Activated CD8-positive, alpha-beta memory T cell treated with anti-CD3 and anti-CD28 coated beads for 1 hour (primary cell): ENCODE results near the gene UBAC2.

Experiments
- DNase-seq, 2 donors: peaks; one replicate each; pipeline ENCODE4 v3.0.0-alpha.2; 2020; ENCODE audit warnings: low read depth in 1 of 2; ENCODE audit errors: extremely low read depth in 1 of 2

UBAC2 gene

DNA sequence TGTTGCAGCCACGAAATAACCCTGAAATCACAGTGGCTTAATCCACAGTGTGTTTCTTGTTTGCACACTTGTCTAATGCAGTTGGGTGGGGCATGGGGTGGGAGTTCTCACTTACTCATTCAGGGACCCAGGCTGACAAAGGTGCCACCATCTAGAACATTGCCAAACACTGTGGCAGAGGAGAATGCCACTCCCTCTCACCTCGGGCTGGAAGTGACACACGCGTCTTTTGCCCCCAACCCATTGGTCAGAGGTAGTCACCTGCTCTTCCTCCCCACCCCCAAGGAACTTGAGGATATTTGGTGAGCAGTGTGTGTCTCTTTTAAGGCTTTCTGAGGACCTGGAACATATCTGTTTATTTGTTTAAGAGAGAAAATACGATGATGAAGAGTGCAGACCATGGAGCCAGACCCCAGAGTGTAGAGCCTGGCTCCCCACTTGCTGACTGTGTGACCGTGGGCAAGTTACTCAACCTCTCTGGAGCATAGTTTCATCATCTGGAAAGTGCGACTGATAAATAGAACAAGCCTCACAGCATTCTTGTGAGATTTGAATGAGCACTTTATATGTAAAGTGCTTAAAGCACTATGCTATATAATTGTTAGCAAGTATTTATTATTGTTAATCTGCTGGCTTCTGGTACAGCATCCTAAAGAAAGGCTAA, 89.2 kb downstream of the UBAC2 start:
- DNase-seq: no peak

DNA sequence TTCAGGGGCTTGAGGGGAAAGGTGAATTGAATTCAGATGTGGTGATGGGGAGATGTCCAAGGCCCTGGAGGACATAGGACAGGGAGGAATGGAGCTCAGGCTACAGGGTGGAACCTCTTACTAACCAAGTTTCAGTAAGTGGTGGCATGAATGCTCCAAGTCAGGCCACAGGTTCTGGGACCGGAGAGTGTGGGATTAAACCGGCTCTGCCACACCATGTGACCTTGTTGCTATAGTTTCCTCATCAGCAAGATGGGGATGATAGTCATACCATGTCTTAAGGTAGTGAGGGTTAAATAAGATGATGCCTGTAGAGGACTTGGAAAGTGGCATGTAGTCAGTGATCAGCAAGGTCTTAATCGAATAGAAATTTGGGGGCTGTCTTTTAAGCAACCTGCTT, 90.2 kb downstream of the UBAC2 start:
- no peak for DNase-seq

DNA sequence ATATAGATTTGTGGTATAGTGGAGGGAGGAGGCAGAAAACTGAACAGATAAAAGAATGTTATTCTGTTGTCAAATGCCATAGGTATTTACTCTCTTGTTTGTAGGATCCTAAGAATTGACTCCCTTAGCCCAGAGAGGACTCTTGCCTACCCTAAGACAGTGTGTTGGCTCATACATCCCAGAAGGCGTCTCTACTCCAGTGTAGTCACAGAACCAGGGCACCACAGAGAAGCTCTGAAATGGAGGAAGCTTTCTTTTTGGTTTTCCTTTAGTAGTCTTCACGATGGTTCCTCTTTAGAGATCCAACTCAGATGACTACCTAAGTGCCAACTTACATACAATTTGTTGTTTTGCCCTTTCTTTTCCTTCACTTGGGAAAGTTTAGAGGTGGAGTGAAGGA, 92.5 kb downstream of the UBAC2 start:
- DNase-seq: no peak

DNA sequence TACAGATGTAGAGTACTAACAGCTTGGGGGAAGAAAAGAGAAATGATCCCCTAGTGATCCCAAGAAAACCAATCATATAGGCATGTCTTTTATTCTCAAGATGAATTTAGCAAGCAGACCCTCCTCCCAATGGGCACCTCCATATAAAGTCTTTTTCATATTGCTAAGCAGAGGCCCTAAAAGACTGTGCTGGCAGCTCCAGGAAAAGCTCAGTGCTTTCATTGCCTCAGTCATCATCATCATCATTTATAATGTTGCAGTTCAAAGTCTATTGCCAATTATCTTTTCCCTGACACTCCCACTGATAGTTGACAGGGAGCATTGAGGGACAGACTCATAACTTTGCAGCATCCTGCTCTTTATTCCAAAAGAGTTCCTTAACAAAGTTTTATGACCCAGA, 93.5 kb downstream of the UBAC2 start:
- no peak for DNase-seq

DNA sequence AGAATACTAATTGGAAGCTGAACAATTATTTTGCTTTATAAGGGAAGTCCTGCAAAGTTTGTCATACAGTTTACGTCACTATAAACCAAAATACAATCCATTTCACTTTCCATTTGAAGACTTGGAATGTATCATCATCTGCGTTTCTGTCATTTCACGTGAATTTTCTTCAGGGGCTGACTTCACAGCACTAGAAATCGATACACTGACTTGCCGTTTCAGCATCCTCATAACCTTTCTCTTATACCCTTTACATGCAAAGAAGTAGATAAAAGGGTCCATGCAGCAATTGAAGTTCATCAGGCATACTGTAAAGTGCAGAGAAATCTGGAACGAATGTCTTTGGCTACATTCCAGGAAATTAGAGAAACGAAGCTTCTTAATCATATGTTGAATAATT, 94.3 kb downstream of the UBAC2 start:
- DNase-seq: no peak

GRCh38 chr13:99295488-99296252, 95.0 kb downstream of the UBAC2 start:
- no peak for DNase-seq

GRCh38 chr13:99296398-99296797, 95.7 kb downstream of the UBAC2 start:
- DNase-seq: no peak

GRCh38 chr13:99297331-99297730, 96.7 kb downstream of the UBAC2 start:
- no peak for DNase-seq

GRCh38 chr13:99298056-99298455, 97.4 kb downstream of the UBAC2 start:
- DNase-seq: no peak

- no peak for DNase-seq
These were observed 98.7 kb downstream of the UBAC2 start for GRCh38 chr13:99299256-99299919.

GRCh38 chr13:99299920-99300341, 99.3 kb downstream of the UBAC2 start:
- DNase-seq: no peak

DNA sequence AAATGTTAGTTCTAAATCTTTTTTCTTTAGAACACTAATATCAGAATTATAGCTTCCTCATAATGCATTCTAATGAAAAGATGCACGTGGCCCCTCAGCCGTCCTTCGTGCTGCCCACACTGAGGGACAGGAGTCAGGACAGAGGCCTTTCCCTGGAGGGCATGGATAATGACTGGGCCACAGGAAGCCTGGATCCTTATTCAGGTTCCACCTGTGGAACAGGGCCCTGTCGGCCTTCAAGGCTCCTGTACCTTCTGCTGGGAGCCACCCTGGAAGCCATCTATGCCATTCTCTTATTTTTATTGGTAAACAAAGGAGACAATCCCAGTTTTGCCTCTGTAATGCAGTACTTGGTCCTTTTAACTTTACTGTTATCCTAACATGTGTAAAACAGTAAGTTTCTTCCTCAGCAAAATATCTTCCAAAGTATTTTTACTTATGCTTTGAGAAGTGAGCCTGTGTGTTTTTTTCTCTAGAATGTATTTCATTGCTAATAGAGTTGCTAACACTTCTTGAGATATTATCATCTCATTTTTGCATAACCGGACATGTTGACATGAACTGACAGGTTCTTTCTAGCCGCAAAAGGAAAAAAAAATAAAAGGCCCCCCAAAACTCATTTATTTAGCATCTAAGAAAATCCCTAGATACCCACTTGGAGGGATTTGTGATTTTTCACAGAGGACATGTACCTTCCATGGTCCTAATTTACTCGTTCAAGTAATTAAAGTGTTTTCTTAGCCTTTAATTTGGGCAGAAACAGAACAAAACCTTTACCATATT, 100.6 kb downstream of the UBAC2 start:
- no peak for DNase-seq

- DNase-seq: no peak
These were observed 101.4 kb downstream of the UBAC2 start for GRCh38 chr13:99301913-99302636.

- DNase-seq: no peak
These were observed 102.2 kb downstream of the UBAC2 start for GRCh38 chr13:99302637-99303505.

- DNase-seq: no peak
These were observed 103.3 kb downstream of the UBAC2 start for GRCh38 chr13:99303863-99304521.

DNA sequence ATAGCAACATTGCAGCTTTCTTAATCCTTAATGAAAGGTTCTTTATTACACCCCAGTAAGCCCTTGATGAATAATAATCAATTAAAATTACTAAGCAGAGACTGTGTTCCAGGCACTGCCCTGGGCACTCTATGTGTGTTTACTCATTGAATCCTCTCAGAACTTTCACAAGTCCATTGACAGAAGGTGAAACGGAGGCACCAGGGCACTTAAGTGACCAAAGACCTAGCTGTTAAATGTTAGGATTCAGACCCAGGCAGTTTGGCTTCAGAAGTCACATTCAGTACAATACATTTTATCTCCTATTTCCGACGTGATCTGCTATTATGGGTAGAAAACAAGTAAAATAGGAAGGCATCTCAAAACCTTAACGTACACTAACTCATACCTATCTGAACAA, 103.9 kb downstream of the UBAC2 start:
- no peak for DNase-seq

DNA sequence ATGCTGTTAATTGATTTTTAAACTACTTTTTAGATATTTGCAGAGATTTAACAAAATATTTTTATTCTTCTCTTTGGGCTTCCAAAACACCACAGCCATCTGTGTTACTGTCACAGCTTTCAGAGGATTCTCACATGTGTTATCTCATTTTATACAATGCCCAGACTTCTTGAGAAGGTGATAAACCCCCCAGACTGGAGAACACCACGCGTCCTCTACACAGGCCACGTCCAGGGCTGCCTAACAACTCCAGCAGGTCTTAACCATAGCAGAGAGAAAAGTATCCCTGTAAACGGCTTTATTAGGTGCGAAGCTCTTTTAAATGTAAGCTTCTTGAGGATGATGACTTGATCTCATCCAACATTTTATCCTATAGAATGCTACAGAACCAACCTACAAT, 104.5 kb downstream of the UBAC2 start:
- DNase-seq: no peak

DNA sequence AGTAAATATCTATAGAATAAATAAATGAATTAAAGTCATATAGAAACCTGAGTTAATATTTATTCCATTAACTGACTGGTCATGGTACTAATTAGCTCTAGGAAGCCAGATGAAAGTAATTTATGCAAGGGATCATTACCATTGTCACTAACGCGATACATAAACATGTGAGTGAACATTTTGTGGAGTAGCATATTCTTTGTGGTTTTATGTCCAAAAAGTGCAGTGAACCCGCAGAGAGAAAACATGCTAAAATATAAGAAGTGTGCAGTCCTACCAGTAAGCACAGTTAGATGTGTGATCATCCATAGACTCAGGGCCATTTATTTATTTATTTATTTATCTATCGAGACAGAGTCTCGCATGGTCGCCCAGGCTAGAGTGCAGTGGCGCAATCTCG, 104.9 kb downstream of the UBAC2 start:
- DNase-seq: no peak

DNA sequence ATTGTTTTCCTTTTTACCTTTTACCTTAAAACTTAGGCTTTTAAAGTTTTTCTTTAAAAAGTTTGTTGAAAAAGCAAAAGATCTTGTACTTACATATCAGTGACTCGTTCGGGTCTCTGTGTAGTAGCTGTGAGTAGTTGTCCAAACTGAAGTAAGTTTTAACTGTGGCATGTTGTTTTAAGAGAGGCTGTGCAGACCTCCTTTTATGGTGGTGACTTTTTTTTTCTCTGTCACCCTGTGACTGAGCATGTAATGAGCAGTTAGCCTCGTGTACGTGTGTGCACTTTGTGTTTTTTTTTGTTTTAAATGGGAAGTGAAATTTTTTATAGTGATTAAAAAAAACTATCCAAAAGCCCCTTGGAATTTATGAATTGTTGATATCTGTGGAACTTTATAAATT, 106.6 kb downstream of the UBAC2 start, which contains the start of gene GPR183:
GPR183 (minus strand) TSS at position 153 of the 400 bp plus-strand sequence. CDS start 11,254 bp downstream, outside the sequence.
- DNase-seq: no peak
